C4-2B (cell line): ENCODE measurements around the gene GALNT8.

Experiments used
- H3K27ac ChIP-seq: fragments of 450-650 bp; 2 replicates; pipeline ENCODE4 v1.5.1; 2017
- ZFX ChIP-seq: fragments of 450-650 bp; IDR thresholded peaks from 2 replicates; pipeline ENCODE4 v1.6.1; 2017
- TF ChIP-seq, protein P1 (sequence below): fragments of 450-650 bp; conservative IDR thresholded peaks from 2 replicates; pipeline ENCODE4 v1.5.1; 2017; ENCODE audit warnings: mild to moderate bottlenecking

GALNT8 gene

DNA sequence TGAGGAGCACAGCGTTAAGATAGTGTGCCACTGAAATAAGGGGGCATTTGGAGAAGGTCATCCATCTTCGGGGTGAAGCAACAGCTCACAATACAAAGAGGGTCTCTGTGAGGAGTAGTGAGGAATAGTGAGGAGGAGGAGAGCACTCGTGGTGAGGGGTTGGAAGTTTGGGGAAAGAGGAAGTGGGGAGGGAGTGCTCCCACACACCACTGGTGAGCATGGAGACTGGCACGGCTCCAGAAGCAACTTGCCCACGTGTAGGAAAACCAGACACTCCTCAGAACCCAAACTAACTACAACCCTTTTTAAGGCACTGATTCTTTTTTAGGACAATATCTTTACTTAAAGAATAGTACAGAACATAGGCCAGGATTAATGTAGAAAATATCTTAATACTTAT, 48.9 kb downstream of the GALNT8 start:
- no peak overlapping the region for H3K27ac ChIP-seq
- TF ChIP-seq ZFX, result no peak
- TF ChIP-seq, protein P1, sequence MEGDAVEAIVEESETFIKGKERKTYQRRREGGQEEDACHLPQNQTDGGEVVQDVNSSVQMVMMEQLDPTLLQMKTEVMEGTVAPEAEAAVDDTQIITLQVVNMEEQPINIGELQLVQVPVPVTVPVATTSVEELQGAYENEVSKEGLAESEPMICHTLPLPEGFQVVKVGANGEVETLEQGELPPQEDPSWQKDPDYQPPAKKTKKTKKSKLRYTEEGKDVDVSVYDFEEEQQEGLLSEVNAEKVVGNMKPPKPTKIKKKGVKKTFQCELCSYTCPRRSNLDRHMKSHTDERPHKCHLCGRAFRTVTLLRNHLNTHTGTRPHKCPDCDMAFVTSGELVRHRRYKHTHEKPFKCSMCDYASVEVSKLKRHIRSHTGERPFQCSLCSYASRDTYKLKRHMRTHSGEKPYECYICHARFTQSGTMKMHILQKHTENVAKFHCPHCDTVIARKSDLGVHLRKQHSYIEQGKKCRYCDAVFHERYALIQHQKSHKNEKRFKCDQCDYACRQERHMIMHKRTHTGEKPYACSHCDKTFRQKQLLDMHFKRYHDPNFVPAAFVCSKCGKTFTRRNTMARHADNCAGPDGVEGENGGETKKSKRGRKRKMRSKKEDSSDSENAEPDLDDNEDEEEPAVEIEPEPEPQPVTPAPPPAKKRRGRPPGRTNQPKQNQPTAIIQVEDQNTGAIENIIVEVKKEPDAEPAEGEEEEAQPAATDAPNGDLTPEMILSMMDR, result no peak

- TF ChIP-seq, protein P1, result no peak
- no peak for TF ChIP-seq ZFX
- no peak overlapping the region for H3K27ac ChIP-seq
Measured at GRCh38 chr12:4771172-4771959, 51.2 kb downstream of the GALNT8 start.

DNA sequence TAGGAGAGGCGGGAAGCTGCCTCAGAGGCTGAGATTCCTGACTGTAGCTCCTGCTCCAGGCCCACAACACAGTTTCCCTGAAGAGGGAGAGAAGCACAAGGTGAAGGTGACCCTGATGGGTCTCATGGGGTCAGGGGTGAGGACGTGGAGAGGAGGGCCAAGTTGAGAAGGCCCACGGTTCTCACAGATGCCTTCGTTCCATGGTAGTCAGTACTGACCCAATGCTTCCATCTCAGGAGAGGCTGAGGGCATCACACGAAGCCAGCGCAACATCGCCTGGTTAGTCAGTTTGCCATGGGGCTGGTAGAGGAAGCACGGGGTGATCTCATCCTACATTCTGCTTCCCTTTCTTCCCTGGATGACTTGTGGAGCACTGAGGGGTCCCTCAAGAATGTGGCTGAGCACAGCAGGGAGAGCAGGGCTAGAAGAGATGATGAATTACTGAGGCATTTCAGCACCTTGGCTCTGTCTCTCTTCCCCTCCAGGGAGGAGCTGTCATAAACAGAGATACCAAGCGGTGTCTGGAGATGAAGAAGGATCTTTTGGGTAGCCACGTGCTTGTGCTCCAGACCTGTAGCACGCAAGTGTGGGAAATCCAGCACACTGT, 51.9 kb downstream of the GALNT8 start:
- TF ChIP-seq, protein P1, result no peak
- no peak for TF ChIP-seq ZFX
- H3K27ac ChIP-seq, result no peak overlapping the region

GRCh38 chr12:4775936-4776335, 55.7 kb downstream of the GALNT8 start:
- H3K27ac ChIP-seq, result no peak overlapping the region
- TF ChIP-seq, protein P1, result no peak
- TF ChIP-seq ZFX, result no peak

GRCh38 chr12:4779749-4780148, 59.5 kb downstream of the GALNT8 start:
- no peak overlapping the region for H3K27ac ChIP-seq
- TF ChIP-seq, protein P1, result no peak
- no peak for TF ChIP-seq ZFX

- TF ChIP-seq, protein P1, result no peak
- no peak for TF ChIP-seq ZFX
- no peak overlapping the region for H3K27ac ChIP-seq
Measured at GRCh38 chr12:4780641-4781611, 60.7 kb downstream of the GALNT8 start.
